CD4-positive, alpha-beta T cell (primary cell): ENCODE measurements around the gene JPT2. TPM values are rescaled to one million over a fixed set of nuclear protein-coding genes. Genes with fewer than 3 reads are reported as not detected.

ENCODE experiments used
- ATAC-seq: fragments of 200-7000 bp; cut with Tn5 transposase; one replicate; pipeline ENCODE4 v1.10.0; 2022; ENCODE audit warnings: mild to moderate bottlenecking; ENCODE audit not compliant: poor library complexity
- CTCF ChIA-PET: fragments of 350-600 bp; sonication (Branson Sonifier 250); formaldehyde crosslinking; loops from one replicate; lab custom pipeline; 2021; ENCODE audit warnings: antibody characterized with exemption, inconsistent platforms; lab: Charles Lee
- POLR2A ChIA-PET: fragments of 350-600 bp; sonication (Branson Sonifier 250); formaldehyde crosslinking; loops from one replicate; lab custom pipeline; 2021; ENCODE audit warnings: antibody characterized with exemption, inconsistent platforms; lab: Charles Lee
- DNase-seq, 14 experiments: peaks; one replicate each; pipeline ENCODE4 v3.0.0-alpha.2; 2013 to 2020; ENCODE audit warnings: mixed read lengths in 2 of 14
- H3K27ac ChIP-seq, 2 donors: one replicate each; pipeline versions ENCODE4 v1.5.1 to v1.7.0; 2013; ENCODE audit warnings: low read length in 2 of 2, low read depth in 1 of 2, mild to moderate bottlenecking in 1 of 2
- H3K27me3 ChIP-seq, 2 experiments: 1 replicate in 1 of 2; 2 replicates in 1 of 2; pipeline versions ENCODE4 v1.6.1 to v1.7.0; 2013; ENCODE audit warnings: low read length in 2 of 2, control low read depth in 1 of 2, mild to moderate bottlenecking in 1 of 2, moderate library complexity in 1 of 2; ENCODE audit not compliant: insufficient read depth in 2 of 2, control insufficient read depth in 1 of 2
- H3K36me3 ChIP-seq: one replicate; pipeline ENCODE4 v1.6.1; 2013; ENCODE audit warnings: low read length, control low read depth; ENCODE audit not compliant: insufficient read depth
- H3K4me1 ChIP-seq: one replicate; pipeline ENCODE4 v1.6.1; 2013; ENCODE audit warnings: low read length, control low read depth; ENCODE audit not compliant: insufficient read depth
- H3K4me3 ChIP-seq: one replicate; pipeline ENCODE4 v1.5.1; 2013; ENCODE audit warnings: mild to moderate bottlenecking, low read length, moderate library complexity
- H3K9me3 ChIP-seq, 2 experiments: 1 replicate in 1 of 2; 2 replicates in 1 of 2; pipeline versions ENCODE4 v1.6.1 to v1.7.0; 2013; ENCODE audit warnings: low read length in 2 of 2, mild to moderate bottlenecking in 2 of 2, control low read depth in 1 of 2, moderate library complexity in 1 of 2; ENCODE audit not compliant: control insufficient read depth in 1 of 2, insufficient read depth in 1 of 2
- H3K27ac Mint-ChIP-seq: one replicate; pipeline ENCODE4 v1.8.0; 2020; ENCODE audit warnings: mixed read lengths
- H3K27me3 Mint-ChIP-seq: one replicate; pipeline ENCODE4 v1.8.0; 2021; ENCODE audit warnings: mixed read lengths
- H3K36me3 Mint-ChIP-seq: one replicate; pipeline ENCODE4 v1.8.0; 2021; ENCODE audit warnings: low read depth, mixed read lengths
- H3K4me1 Mint-ChIP-seq: one replicate; pipeline ENCODE4 v1.8.0; 2021; ENCODE audit warnings: low read depth, mixed read lengths
- H3K4me3 Mint-ChIP-seq: one replicate; pipeline ENCODE4 v1.8.0; 2020; ENCODE audit warnings: mild to moderate bottlenecking, mixed read lengths
- H3K9me3 Mint-ChIP-seq: one replicate; pipeline ENCODE4 v1.8.0; 2020; ENCODE audit warnings: mixed read lengths
- intact Hi-C, 2 experiments: fragments of 100-400 bp; cut with DNase I in 1 of 2; cut with micrococcal nuclease in 1 of 2; formaldehyde crosslinking; loops; one replicate each; pipeline versions ENCODE4 v1.15.1 to v1.9.0; 2023 to 2025; cut with DNase I, micrococcal nuclease
- total RNA-seq, 174 experiments: library from RNA in 2 of 174; stranded (reverse) in 2 of 174; gene quantifications; one replicate each; pipeline ENCODE4 v1.2.3 and lab custom pipeline; 2021 to 2026
- TF ChIP-seq, protein P1 (sequence below): fragments of 200-600 bp; IDR thresholded peaks from one replicate; pipeline ENCODE4 v1.8.0; 2022; ENCODE audit warnings: antibody characterized with exemption, mild to moderate bottlenecking

JPT2 gene
- total RNA-seq, 2 experiments from 2014 or later: 2.5 to 3.2 TPM

DNA sequence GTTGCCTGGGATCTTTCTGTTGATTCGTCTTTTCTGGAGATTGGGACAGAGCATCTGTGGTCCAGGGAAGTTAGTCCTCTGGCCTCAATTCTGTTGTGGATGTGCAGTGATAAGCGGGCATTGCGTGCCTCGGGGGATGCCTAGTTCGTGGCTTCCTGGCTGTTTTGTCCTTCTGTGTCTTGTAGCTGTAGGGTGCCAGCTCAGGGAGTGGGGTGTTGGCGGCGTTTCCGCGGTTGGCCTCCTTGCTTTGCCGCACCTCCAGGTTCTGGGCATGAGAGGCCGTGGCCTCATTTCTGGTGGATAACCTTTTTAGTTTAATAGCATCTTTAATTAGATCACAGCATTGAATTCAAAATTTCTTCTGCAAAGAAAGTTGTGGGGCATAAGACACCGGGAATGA is 1.4 kb upstream of the JPT2 start:
- H3K4me1 ChIP-seq: peaks cover 25% of the 10 kb centered on the region
- H3K27ac ChIP-seq: no peak overlapping the region
- POLR2A ChIA-PET: interaction anchor here (2.0 to 2.6 kb wide), 2 partner anchors 30 to 66 kb away, joined by 15 to 67 read pairs; partner anchors contain the start of genes CRAMP1, IFT140 and MAPK8IP3
- H3K9me3 Mint-ChIP-seq: no peaks in the 10 kb centered on the region
- H3K27me3 ChIP-seq: no peaks in the 10 kb centered on the region
- H3K27ac Mint-ChIP-seq: peak overlapping the region; percentile 63
- TF ChIP-seq, protein P1, sequence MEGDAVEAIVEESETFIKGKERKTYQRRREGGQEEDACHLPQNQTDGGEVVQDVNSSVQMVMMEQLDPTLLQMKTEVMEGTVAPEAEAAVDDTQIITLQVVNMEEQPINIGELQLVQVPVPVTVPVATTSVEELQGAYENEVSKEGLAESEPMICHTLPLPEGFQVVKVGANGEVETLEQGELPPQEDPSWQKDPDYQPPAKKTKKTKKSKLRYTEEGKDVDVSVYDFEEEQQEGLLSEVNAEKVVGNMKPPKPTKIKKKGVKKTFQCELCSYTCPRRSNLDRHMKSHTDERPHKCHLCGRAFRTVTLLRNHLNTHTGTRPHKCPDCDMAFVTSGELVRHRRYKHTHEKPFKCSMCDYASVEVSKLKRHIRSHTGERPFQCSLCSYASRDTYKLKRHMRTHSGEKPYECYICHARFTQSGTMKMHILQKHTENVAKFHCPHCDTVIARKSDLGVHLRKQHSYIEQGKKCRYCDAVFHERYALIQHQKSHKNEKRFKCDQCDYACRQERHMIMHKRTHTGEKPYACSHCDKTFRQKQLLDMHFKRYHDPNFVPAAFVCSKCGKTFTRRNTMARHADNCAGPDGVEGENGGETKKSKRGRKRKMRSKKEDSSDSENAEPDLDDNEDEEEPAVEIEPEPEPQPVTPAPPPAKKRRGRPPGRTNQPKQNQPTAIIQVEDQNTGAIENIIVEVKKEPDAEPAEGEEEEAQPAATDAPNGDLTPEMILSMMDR: no peak
- peaks cover 36% of the 10 kb centered on the region for H3K36me3 ChIP-seq
- H3K4me1 Mint-ChIP-seq: peaks cover 31% of the 10 kb centered on the region
- no peak for DNase-seq
- no peak overlapping the region for H3K4me3 ChIP-seq
- CTCF ChIA-PET: interaction anchor here (3.5 kb wide), 1 partner anchor 31 kb away, joined by 39 read pairs; the partner anchor contains the start of gene MAPK8IP3
- intact Hi-C loops: loop anchor here in 1 of 2 experiments (5.0 kb wide), 1 partner anchor 96 kb away; the partner anchor contains the start of genes EME2, MRPS34 and NME3
- no peaks in the 10 kb centered on the region for H3K27me3 Mint-ChIP-seq
- H3K9me3 ChIP-seq: no peaks in the 10 kb centered on the region
- ATAC-seq: no peak
- peaks cover 38% of the 10 kb centered on the region for H3K36me3 Mint-ChIP-seq
- peak overlapping the region; percentile 83 for H3K4me3 Mint-ChIP-seq

DNA sequence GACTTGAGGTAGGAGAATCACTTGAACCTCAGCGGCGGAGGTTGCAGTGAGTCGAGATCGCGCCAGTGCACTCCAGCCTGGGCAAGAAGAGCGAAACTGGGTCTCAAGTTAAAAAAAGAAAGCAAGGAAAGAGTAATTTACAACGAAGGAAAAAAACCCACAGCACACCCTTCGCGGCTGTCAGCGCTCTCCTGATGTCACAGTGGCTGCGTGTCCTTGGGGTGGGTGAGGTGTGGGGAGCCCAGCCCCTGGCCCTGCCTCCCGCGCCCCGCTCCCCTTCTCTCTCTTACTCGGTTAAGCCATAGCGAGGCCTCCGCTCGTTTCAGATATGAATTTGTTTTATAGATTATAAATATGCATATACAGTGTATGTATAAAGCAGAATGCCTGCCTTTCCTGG is 740 bp upstream of the JPT2 start:
- Mint-ChIP-seq H3K4me3 (peak overlapping the region; percentile 83), H3K4me1 (peaks cover 31% of the 10 kb centered on the region), H3K27ac (peak overlapping the region; percentile 63), H3K36me3 (peaks cover 32% of the 10 kb centered on the region), H3K27me3 (no peaks in the 10 kb centered on the region), H3K9me3 (no peaks in the 10 kb centered on the region)
- Histone ChIP-seq H3K4me3 (peak overlapping the region; percentile 34), H3K27ac (no peak overlapping the region), H3K4me1 (peaks cover 25% of the 10 kb centered on the region), H3K36me3 (peaks cover 29% of the 10 kb centered on the region), H3K27me3 (no peaks in the 10 kb centered on the region), H3K9me3 (no peaks in the 10 kb centered on the region)
- TF ChIP-seq, protein P1: no peak
- DNase-seq: peak in 4 of 14 experiments; percentile 5 to 45 (median 23)
- no peak for ATAC-seq
- ChIA-PET POLR2A (interaction anchor here (0.6 to 2.6 kb wide), 14 partner anchors 11 to 288 kb away, joined by 3 to 67 read pairs (median 5); partner anchors contain the start of genes CRAMP1, FAHD1, HAGH and IFT140), CTCF (interaction anchor here (3.5 kb wide), 1 partner anchor 30 kb away, joined by 39 read pairs; the partner anchor contains the start of gene MAPK8IP3)
- intact Hi-C loops: loop anchor here in 1 of 2 experiments (5.0 kb wide), 1 partner anchor 95 kb away; the partner anchor contains the start of genes EME2, MRPS34 and NME3

DNA sequence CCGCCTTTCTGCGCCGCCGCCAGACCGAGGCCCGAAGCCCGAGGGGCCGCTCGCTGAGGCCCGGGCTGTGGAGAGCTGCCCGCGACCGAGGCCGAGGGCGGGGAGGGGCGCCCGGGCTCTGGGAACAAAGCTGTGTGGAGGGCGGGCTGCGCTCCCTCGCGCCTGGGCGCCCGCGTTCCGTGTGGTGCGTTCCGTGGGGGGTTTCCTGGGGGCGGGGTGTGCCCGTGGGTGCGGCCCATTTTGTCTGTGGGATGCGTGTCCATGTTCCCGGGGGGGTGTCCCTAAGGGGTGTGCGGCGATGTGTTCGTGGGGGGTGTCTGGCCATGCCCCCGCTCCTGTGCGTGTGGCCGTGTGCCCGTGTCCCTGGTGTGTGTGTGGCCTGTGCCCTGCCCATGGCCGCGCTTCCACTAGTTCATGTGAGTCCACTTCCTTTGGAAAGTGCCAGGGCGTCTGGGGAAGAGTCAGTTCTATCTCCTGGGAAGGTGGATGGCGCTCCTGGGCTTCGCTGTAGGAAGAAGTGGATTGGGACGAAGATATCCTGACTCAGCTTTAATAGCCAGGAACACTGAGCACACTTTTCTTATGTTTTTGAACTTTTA is 520 bp downstream of the JPT2 start:
- intact Hi-C loops: loop anchor here (1.0 to 5.0 kb wide), 6 partner anchors 26 to 266 kb away; partner anchors contain the start of genes CRAMP1 (in 2 of the 2), IFT140 (in 2 of the 2), EME2 (in 1 of the 2) and MRPS34 (in 1 of the 2)
- peaks cover 34% of the 10 kb centered on the region for H3K4me1 Mint-ChIP-seq
- H3K4me3 Mint-ChIP-seq: peak overlapping the region; percentile 90
- H3K36me3 Mint-ChIP-seq: peaks cover 22% of the 10 kb centered on the region
- peak overlapping the region in 1 of 2 donors; percentile 61 for H3K27ac ChIP-seq
- POLR2A ChIA-PET: interaction anchor here (0.5 to 2.6 kb wide), 13 partner anchors 13 to 1326 kb away, joined by 3 to 67 read pairs (median 5); partner anchors contain the start of genes CRAMP1, IFT140, MAPK8IP3 and NUBP2
- peaks cover 28% of the 10 kb centered on the region for H3K36me3 ChIP-seq
- H3K27me3 Mint-ChIP-seq: no peaks in the 10 kb centered on the region
- peak overlapping the region; percentile 71 for H3K27ac Mint-ChIP-seq
- no peaks in the 10 kb centered on the region for H3K27me3 ChIP-seq
- peak; percentile 7 to 79 (median 38) for DNase-seq
- peak; percentile 23 for ATAC-seq
- H3K9me3 Mint-ChIP-seq: no peaks in the 10 kb centered on the region
- H3K9me3 ChIP-seq: no peaks in the 10 kb centered on the region
- CTCF ChIA-PET: interaction anchor here (0.8 to 3.5 kb wide), 3 partner anchors 12 to 45 kb away, joined by 3 to 39 read pairs (median 4); partner anchors contain the start of gene MAPK8IP3
- peaks cover 25% of the 10 kb centered on the region for H3K4me1 ChIP-seq
- H3K4me3 ChIP-seq: peak overlapping the region; percentile 66
- TF ChIP-seq, protein P1: no peak
